CD4-positive, alpha-beta T cell treated with Interleukin-4 for 1 hour (primary cell): Measurements from ENCODE around the gene UMODL1.

Source experiments
- DNase-seq, 2 donors: peaks; one replicate each; pipeline ENCODE4 v3.0.0-alpha.2; 2020 to 2022

Gene UMODL1

DNA sequence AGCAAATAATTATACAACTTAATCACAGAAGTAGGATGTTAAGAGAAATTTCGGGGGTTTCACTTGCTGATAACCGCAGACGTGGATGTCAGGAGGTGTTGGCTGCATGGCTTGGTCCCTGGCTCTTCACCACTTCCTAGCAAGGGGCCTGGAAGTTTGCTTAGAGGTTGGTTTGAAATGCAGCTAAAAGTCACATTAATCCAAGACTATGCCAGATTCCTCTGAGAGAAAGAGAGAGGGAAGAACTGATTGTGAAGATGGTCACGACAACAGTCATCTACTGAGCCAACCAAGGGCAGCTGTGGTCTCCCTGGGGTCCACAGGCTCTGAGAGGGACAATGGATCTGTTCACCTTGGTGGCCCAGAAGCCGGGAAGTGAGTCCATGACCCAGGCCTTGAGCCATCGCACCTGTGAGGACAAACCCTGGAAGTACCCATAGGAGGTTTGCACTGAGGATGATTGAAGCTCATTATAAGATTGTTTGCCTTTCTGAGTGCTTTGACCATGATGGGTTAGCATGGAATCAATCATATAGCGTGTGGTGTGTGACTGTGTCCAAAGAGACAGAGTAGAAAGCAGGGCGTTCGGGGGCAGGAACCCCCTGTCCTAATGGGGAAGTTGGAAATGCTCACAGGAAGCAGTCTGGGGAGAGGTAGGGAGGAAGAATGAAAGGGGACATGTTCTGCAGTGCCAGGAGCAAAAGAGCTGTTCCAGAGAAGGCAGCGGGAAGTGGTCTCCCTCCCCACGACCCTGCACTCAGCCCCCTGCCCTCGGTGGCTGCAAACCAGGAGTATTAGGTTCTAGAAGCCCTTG, 47.1 kb downstream of the UMODL1 start:
- no peak for DNase-seq

DNA sequence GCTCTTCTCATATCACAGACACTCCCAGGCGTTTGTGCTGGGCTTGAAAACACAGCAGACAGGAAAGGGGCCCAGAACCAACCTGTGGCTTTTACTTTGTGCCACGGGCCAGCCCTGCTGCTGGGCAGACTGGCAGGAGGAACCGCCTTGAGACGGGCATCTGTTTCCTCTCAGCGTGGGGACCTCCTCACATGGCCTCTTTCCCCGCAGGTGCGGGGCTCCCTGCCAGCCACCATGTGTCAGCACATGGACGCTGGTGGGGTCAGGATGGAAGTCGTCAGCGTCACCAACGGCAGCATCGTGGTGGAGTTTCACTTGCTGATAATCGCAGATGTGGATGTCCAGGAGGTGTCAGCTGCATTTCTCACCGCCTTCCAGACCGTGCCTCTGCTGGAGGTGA, 47.8 kb downstream of the UMODL1 start:
- DNase-seq = no peak

DNA sequence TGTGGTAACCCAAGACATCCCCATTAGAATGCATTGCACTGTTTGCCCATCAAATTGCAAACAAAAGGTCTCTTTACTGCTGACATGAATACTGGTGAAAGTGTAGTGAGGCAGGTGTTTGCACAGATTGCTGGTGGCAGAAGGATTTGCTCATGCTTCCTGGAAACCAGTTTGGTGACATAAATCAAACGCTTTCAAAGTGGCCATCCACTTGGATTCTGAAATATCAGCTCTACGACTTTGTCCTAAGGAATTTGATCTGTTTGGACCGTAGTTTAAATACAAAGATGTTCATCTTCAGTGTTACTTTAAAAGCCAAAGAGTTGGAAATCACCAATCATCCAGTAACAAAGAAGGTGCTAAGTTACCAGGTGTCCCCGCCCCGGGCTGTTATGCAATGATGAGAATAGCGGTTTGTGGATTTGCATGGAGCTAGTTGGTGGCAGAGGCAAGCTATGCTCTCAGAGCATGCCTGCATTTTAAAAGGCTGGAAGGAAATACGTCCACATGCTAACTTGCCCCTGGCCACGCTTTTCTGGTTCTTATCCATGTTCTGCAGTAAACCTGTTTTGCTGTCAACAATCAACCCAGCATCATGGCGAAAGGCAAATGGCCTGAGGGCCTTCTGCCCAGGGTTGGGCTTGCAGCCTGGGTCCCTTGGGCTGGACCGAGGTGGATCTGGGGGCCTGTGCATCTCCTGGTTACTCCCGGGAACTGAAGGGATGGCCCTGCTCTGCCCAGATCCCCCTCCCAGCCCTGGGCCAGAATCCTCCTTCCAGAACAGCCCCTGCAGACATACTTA, 49.2 kb downstream of the UMODL1 start:
- DNase-seq = no peak

DNA sequence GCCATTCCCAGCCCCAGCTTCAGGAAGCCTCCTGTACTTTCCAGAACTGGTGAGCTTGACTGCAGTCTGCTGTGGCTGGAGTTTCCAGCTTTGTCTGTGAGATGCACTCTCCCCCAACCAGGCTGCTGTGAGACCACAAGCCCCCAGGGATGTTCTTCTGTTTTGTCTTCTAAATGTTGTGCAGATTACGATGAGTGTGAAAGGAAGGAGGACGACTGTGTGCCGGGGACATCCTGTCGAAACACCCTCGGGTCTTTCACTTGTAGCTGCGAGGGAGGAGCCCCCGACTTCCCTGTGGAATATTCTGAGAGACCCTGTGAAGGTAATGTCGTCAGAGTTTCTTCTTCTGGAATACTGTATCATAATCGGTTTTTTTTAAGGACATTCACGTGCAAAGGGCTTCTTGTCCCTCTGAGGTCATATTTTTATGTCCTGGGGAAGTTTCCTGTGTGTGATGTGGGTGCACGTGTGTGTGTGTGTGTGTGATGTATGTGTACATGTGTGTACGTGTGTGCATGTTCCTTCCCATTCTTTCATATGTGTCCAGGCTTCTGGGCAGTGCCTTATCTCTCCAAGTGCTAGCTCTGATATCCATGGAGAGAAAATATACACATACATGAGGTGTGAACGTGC, 49.9 kb downstream of the UMODL1 start:
- DNase-seq = no peak

DNA sequence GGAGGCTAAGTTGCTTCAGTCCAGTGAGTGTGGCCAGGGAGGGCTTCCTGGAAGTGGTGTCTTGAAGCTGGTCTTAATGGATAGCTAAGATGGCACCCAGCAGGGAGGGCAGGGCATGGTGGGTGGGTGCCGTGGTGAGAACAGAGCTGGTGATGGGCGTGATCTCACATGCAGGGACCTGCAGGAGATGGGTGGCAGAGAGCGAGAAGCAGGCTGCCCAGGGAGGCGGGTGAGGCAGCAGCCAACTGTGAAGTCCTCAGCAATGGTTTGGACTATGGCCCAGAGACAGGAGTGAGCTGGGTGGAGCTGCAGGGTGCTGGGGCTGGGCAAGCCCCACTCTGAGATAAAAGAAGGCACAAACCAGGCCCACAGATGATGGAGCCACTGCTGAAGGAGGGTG, 50.7 kb downstream of the UMODL1 start:
- DNase-seq = no peak

DNA sequence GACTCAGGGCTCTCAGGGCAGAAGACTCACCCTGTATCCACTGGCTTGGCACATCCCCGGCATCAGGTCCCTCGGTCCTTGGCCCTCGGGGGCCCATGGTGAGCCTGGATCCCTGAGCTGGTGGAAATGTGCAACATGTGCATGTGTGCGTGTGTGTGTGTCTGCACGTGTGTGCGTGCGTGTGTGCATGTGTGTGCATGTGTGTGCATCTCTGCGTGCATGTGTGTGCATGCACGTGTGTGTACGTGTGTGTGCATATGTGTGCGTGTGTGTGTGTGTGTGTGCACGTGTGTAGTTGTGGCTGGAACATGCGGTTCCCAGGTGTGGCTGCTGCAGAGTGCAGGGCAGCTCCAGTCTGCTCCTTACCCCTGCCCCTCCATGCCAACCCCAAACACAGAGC, 51.3 kb downstream of the UMODL1 start:
- no peak for DNase-seq

DNA sequence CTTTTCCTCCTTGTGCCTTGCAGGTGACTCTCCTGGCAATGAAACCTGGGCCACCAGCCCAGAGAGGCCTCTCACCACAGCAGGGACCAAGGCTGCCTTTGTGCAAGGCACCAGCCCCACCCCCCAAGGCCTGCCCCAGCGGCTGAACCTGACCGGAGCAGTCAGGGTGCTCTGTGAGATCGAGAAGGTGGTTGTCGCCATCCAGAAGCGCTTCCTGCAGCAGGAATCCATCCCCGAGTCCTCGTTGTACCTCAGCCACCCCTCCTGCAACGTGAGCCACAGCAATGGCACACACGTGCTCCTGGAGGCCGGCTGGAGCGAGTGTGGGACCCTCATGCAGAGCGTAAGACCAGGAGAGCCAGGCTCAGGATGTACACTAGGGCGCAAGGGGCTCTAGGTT, 51.7 kb downstream of the UMODL1 start:
- no peak for DNase-seq

DNA sequence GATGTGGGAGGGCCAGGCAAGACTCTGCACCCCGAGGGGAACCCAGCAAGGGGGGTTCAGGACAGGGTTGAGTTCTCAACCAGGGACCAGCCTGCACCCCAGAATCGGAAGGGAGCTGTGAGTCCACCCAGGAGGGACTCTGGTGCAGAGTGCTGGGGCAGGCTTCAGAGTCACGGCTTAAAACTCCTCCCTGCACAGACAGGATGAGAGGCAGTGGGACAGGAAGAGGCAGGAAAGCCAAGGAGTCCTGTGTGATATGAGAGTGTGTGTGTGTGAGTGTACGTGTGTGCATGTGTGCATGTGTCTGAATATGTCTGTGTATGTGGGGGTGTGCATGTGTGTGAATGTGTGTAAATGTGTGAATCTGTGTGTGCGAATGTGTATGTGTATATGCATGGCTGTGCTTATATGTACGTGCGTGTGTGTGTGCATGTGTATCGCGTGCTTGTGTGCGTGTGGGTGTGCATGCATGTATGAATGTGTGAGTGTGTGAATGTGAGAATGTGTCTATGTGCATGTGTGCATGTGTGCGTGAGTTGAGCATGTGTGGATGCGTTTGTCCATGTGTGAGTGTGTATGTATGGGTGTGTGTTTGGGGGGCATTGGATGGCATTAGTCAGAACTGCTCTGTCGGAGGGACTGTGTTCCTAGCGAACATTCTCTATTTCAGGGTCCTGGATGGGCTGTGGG, 52.2 kb downstream of the UMODL1 start:
- no peak for DNase-seq

DNA sequence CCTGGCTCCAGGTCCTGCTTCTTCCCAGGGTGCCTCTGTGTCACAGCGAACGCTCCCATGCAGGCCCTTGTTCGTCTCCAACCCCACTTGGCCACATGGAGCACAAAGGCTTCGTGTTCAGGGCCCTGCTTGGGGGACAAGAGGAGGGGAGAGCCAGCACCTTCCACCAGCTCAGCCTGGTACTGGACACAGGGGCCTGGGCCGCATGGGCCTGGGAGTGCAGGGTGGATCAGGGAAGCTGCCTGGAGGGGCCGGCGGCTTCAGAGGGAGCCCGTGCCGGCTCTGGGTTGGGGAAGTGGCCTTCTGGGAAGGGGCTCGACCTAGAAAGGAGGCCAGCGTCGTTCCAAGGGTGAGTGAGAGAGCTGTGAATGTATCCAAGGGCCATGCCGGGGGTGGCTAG, 53.0 kb downstream of the UMODL1 start:
- DNase-seq = no peak

DNA sequence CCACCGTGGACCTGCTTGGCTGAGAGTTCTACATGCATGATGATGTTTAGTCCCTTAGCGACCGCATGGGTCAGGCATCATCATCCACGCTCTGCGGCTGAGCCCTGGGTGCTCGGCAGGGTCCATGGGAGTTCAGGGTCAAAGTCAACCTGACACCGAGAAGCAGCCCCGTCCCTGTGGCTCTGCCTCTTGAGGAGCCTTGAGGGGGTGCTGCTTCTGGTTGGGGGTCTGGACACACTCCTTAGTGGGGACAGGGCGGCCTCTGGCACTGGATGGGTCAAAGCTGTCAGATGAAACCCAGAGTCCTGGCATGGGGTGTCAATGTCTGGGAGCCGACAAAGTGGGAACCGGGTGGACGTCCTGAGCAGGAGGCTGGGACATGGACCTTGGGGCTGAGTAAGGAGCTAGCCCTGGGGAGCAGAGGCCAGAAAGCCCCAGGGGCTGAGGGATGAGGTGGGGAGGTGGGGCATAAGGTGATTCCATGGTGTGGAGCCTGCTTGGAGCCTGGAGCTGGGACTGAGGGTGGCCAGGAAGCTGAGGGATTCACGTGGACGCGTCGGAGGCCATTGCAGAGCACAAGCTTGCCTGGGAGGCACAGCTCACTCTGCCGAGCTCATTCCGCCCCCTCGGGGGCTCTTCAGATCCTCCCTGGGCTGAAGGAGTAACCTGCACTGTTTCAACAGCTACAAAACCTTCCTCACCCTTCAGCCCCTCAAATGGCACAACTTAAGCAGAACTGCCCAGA, 53.9 kb downstream of the UMODL1 start:
- DNase-seq = no peak

DNA sequence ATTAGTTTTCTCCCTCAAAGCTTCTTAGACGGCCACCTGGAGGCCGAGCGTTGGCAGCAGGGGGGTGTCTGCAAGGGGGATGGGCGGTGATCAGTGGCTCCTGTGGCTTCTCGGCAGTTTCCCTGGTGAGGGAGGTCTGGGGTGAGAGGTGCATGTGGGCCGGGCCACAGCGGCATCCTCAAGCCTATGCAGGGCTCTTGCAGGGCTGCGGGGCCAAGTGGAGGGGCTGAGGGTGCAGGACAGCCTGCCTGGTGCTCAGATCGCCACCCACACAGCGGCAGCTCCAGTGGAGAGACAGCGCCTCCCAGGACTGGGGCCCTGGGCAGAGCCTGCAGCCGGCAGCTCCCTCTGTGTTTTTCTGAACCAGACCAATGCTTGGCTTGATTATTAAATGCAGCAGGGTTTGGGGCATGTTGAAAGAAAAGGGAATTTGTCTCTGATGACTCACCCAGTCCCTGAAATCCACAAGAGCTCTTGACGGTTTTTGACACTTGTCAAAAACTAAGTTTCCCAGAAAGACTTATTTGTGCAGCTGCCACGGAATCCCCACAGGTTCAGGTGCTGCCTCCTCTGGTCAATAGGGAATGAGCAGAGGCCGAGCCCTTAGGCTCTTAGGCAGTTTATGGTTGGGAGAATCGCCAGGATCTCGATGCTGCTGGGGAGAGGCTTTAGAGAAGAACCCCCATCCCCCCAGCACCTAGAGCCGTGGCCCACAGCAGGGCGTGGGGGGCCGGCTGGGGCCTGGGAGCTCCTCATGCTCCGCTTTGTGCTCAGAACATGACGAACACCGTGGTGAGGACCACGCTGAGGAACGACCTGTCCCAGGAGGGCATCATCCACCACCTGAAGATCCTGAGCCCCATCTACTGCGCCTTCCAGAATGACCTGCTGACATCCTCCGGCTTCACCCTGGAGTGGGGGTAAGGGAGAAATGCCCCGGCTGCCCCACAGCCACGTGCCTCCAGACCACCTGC, 54.7 kb downstream of the UMODL1 start:
- no peak for DNase-seq

DNA sequence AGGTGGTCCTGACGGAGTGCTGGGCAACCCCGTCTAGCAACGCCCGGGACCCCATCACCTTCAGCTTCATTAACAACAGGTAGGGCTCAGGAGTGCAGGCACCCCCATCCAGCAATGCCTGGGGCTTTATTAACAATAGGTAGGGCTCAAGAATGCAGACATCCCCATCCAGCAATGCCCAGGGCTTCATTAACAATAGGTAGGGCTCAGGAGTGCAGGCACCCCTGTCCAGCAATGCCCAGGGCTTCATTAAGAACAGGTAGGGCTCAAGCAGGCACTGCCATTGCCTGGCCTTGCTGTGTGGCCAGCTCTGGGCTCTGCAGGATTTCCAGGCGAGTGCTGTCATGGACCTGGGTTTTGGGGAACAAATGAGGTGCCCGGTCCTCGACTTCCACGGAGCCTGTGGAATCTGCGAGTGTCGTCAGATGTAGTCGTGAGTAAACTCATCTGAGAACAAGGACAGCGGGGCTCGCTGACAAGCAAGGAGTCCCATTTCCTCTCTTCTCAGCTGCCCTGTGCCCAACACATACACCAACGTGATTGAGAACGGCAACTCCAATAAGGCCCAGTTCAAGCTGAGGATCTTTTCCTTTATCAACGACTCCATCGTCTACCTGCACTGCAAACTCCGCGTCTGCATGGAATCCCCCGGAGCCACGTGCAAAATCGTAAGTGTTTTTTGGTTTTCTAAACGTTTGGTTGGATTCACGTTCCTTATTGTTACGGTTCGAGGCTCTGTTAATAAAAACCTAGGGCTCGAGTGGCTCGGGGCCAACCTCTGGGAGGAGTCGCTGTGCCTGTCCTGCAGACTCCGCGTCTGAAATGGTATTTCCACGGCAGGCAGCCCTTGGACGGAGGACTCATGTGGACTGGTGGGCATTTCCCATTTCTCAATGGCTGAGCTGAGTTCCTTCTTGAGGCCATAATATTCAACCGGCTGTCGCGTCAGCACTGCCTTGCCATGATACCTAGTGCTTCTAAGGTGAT, 56.3 kb downstream of the UMODL1 start:
- no peak for DNase-seq

DNA sequence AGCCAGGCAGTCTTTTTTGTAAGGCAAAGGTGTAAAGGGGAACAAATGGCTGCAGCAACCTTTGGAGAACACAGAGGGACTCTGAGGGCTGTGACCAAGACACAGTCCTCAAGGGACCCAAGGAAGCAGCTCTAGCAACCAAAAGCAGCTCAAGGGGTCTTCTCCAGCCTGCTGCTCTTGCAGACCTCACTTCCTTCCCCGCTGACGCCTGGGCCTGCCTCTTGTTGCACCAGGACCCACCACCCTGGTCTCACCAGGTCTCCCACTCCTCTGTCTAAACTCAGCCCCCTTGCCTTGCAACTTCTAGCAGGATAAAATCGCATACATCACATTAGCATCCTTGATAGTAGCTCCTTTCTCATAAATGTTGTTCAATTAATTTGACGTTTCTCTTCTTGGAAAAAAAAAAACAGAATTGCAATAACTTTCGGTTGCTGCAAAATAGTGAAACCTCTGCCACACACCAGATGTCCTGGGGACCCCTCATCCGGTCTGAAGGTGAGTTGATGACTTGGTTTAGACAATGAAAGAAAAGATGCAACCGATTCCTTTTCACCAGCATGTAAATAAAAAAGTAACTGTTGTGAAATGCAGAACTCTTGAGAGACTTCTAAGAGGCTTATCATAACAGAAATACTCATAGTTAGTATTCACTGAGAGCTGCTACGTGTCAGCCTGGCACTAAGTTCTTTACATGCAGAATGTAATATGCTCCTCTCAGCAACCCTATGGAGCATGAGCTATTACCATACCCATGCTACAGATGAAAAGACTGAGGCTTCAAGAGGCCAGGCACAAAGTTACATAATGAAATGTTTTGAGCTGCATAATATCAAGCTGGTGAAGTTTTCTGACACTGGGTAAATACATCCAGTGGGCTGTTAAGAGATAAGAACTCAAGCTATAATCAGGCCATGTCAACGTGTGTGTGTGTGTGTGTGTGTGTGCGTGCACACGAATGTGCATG, 58.5 kb downstream of the UMODL1 start:
- DNase-seq = no peak

DNA sequence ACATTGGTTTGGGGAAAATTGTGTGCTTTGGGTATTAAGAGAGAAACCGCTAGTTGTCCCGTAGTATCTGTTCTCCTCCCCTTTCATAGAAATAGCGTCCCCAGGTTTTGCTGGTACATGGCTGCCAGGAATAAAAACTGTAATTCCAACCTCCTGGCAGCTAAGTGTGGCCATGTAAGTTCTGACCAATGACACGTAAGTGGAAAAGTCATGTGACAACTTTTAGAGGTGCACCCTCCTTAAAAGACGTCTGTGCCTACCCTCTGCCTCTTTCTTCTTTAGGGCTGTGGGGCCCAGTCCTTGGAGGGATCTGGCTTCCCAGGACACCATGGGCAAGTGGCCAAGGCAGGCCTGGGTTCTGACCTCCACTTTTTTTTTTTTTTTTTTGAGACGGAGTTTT, 59.3 kb downstream of the UMODL1 start:
- no peak for DNase-seq

DNA sequence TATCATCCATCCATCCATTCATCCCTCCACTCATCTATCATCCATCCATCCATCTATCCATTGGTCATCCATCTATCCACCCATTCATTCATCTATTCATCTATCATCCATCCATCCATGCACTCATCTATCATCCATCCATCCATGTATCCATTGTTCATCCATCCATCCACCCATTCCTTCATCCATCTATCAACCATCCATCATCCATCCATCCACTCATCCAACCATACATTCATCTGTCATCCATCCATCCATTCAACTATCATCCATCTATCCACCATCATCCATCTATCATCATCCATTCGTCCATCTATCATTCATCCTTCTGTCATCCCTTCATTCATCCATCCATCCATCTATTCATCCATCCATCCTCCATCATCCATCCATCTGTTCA, 61.1 kb downstream of the UMODL1 start:
- DNase-seq = no peak

DNA sequence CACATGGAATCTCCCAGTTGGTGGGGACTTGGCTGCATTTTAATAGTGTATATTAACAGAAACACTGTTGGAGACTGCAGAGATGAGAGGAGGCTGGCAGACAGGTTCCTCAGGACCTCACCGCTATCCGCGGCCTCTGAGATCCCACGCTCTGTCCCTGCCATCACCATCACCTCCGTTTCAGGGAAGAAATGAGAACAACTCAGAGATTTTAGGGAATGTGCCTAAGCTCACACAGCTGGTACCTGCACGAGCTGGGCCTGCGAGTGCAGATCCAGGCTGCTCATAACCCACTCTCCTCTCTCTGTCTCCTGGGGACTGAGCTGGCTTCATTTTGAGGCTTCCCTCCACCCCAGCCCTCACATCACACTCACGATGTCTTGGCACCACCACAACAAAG, 62.0 kb downstream of the UMODL1 start:
- no peak for DNase-seq

DNA sequence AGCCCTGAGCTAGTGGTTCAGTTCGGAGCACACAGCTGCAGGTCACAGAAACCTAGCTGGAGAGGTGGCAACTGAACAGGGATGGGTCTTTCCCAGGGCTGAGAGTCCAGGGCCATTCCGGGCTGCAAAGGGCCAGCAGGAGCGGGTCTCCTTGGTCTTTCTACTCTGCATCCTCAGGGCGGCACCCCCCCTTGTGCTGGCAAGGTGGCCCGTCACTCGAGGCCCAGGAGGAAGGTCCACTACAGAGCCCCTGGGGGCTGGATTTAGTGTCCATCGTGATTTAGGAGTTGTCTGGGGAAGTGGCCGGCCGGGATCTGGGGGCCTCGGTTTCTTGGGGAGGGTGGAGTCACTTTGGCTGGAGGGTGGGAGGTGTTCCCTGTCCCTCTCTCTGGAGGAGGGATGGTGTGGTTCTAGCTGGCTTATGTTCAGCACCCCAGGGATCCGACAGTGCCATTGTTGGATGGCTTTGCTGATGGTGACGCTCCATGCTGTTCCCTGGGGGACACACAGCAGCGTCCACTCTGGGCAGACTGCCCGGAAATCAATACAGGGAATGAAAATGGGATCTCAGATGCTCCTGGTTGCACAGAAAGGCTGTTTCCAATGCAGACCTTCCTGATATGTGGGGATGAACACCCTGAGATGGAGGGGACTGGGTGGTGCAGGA, 64.4 kb downstream of the UMODL1 start:
- no peak for DNase-seq
